ENCODE measurements around the gene CILP2. TPM values are rescaled to one million over a fixed set of nuclear protein-coding genes. Genes with fewer than 3 reads are reported as not detected.

The CILP2 gene
- total RNA-seq, 1 experiment from 2014 or later, result 0.20 TPM

DNA sequence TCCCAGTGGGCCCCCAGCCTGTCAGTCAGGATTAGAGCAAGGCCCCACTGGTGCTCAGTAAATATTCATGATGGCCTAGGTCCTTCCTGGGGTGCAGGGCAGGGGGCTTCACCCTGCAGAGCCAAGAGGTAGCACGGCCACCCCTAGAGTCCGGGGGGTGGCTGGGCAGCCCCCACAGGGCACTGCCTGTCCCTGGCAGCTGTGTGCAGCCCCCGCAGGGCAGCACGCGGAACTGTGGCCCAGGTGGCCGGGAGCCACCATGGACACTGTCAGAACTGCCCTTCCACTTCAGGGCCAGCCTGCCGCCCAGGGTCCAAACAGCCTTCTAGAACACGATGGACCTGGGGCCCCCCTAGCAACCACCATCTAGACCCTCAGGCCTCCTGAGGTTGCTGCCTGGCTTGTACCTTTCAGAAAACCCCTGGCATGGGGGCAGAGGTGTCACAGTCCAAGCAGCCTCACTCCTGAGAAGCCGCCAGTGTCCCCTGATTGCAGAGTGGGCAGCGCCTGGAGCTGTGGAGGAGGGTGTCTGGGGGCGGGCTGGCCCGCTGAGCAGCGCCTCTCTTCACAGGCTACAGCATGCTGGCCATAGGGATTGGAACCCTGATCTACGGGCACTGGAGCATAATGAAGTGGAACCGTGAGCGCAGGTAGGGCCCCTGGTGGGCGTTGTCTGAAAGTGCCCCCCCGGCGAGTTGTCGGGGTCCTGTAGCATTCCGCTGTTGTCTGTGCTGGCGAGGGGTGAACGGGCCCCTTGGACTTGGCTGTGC is 12.3 kb upstream of the CILP2 start:
- in situ Hi-C loops (cut with HindIII; ENCODE audit: low pct_unique_long_range_greater_than_20kb, low sequenced_read_pairs), result no loop called here
- DNase-seq (ENCODE audit: low read depth), result no peak

DNA sequence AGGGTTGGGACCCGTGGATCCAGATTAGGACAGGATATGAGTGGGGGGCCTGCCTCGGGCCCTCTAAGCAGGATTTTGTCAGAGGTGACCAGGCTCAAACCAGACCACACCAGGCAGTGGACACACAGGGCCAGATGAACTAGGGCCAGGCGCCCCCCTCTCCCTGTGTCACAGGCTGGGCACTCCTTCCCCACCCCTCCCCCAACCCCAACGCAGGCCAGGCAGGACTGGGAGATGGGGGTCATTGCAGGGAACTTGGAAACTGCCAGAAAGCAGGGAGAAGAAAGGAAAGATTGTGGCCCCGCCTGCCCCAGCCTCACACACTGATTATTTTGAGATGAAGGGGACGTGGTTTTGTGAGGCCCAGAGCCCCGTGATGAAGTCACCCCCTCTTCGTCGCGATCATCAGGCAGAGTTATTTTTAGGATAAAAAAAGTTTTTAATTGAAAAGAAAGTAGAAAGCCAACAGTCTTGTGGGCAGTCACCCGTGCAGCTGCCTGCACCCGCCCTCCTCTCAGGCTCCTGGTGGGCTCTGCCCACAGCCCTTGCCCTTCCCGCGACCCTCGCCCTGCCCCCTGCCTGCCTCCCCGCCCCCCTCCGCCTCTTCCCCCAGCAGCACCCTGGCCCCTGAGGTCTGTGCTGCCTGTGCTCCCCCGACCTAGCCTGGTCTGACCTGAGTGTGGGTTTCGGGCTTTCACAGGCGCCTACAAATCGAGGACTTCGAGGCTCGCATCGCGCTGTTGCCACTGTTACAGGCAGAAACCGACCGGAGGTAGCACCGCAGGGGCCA is 11.3 kb upstream of the CILP2 start:
- in situ Hi-C loops (cut with HindIII; ENCODE audit: low pct_unique_long_range_greater_than_20kb, low sequenced_read_pairs), result no loop called here
- no peak for DNase-seq (ENCODE audit: low read depth)

GRCh38 chr19:19527371-19527656 is 10.8 kb upstream of the CILP2 start:
- in situ Hi-C loops (cut with HindIII; ENCODE audit: low pct_unique_long_range_greater_than_20kb, low sequenced_read_pairs), result no loop called here
- no peak for DNase-seq (ENCODE audit: low read depth)

- in situ Hi-C loops (cut with HindIII; ENCODE audit: low pct_unique_long_range_greater_than_20kb, low sequenced_read_pairs), result no loop called here
- DNase-seq (ENCODE audit: low read depth), result no peak
These were observed 10.1 kb upstream of the CILP2 start for GRCh38 chr19:19527674-19528625.

DNA sequence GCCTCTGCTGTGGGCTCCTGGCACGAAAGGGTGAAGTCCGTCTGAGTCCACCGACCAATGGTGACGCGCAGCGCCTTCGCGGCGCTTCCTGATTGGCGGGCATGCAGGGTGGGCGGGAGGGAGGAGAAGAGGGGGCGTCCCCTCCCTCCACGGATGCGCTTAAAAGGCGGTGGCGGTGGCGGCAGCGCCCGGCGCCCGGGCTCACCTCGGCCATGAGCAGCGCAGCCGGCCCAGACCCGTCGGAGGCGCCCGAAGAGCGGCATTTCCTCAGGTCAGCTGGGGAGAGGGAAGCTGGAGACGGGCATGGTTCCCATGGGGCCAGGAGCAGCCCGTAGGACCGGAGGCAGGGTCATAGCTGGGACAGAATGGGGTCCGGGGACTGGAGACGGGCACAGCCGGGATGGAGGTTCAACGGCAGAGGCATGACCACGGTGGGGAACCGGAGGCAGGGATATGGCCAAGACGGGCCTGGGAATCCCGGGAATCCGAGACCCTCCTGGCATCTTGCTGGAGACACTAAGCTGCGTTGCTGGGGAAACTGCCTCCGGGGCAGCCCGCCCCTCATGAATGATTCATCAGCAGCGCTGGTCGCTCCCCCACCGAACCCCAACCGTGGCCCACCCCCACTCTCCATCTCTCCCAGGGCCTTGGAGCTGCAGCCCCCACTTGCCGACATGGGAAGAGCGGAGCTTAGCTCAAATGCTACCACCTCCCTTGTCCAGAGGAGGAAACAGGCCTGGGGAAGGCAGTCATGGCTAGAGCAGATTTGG is 9.2 kb upstream of the CILP2 start, which contains the start of gene YJEFN3:
YJEFN3 (plus strand) TSS at position 191 of the 770 bp plus-strand sequence; CDS start at position 213, 22 bp downstream.
- DNase-seq (ENCODE audit: low read depth), result no peak
- in situ Hi-C loops (cut with HindIII; ENCODE audit: low pct_unique_long_range_greater_than_20kb, low sequenced_read_pairs), result no loop called here

- in situ Hi-C loops (cut with HindIII; ENCODE audit: low pct_unique_long_range_greater_than_20kb, low sequenced_read_pairs), result loop anchor here (10.0 kb wide), 1 partner anchor 135 kb away; the partner anchor contains the start of genes ATP13A1 and ZNF101
These were observed 8.2 kb upstream of the CILP2 start for GRCh38 chr19:19529783-19530422.

GRCh38 chr19:19530423-19530804 is 7.7 kb upstream of the CILP2 start:
- DNase-seq (ENCODE audit: low read depth), result no peak
- in situ Hi-C loops (cut with HindIII; ENCODE audit: low pct_unique_long_range_greater_than_20kb, low sequenced_read_pairs), result loop anchor here (10.0 kb wide), 1 partner anchor 134 kb away; the partner anchor contains the start of genes ATP13A1 and ZNF101

More at GRCh38 chr19:19529783-19530422, 8.2 kb upstream of the CILP2 start:
- no peak for DNase-seq (ENCODE audit: low read depth)

- in situ Hi-C loops (cut with HindIII; ENCODE audit: low pct_unique_long_range_greater_than_20kb, low sequenced_read_pairs), result loop anchor here (10.0 kb wide), 1 partner anchor 134 kb away; the partner anchor contains the start of genes ATP13A1 and ZNF101
- DNase-seq (ENCODE audit: low read depth), result no peak
These were observed 7.2 kb upstream of the CILP2 start for GRCh38 chr19:19530889-19531288.

GRCh38 chr19:19531951-19532805 is 5.9 kb upstream of the CILP2 start:
- in situ Hi-C loops (cut with HindIII; ENCODE audit: low pct_unique_long_range_greater_than_20kb, low sequenced_read_pairs), result loop anchor here (10.0 kb wide), 1 partner anchor 133 kb away; the partner anchor contains the start of genes ATP13A1 and ZNF101
- peak; percentile 35 for DNase-seq (ENCODE audit: low read depth)

DNA sequence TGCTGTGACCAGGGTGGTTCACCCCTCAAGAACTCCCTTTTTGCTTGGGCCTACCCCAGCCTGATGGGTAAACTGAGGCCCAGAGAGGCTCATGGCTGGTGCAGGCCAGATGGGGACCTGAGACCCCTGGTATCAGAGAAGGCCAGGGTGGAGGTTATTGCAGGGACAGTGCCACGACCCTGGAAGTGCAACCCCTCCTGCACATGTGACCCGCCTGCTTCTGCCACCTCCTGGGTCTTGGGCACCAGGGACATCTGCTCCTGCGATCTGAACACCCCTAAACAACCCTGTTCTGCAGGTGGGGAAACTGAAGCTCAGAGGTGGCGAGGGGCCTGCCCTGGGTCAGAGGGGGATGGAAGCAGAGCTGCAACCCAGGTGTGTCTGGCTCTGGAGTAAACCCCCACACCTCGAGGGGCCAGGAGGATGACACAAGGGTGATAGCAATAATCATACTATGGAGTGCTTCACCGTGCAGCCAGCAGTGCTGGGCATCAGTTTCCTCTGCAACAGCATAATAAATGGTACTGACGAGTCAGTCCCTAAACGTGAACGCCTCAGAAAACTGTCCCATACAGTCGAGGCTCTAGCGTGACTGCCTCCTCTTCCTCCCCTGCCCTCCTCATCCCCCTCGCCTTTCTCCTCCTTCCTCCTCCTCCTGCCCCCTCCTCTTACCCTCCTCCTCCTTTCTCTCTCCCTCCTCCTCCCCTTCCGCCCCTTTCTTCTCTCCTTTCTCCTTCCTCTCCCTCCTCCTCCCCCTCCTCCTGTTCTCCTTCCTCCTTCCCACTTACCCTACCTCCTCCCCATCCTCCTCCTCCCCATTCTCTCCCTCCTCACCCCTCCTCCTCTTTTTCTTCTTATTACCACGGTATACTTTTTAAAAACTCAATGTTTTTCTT is 5.0 kb upstream of the CILP2 start:
- DNase-seq (ENCODE audit: low read depth), result no peak
- in situ Hi-C loops (cut with HindIII; ENCODE audit: low pct_unique_long_range_greater_than_20kb, low sequenced_read_pairs), result loop anchor here (10.0 kb wide), 1 partner anchor 132 kb away; the partner anchor contains the start of genes ATP13A1 and ZNF101

- in situ Hi-C loops (cut with HindIII; ENCODE audit: low pct_unique_long_range_greater_than_20kb, low sequenced_read_pairs), result loop anchor here (10.0 kb wide), 1 partner anchor 131 kb away; the partner anchor contains the start of genes ATP13A1 and ZNF101
- no peak for DNase-seq (ENCODE audit: low read depth)
These were observed 4.2 kb upstream of the CILP2 start for GRCh38 chr19:19533841-19534240.

DNA sequence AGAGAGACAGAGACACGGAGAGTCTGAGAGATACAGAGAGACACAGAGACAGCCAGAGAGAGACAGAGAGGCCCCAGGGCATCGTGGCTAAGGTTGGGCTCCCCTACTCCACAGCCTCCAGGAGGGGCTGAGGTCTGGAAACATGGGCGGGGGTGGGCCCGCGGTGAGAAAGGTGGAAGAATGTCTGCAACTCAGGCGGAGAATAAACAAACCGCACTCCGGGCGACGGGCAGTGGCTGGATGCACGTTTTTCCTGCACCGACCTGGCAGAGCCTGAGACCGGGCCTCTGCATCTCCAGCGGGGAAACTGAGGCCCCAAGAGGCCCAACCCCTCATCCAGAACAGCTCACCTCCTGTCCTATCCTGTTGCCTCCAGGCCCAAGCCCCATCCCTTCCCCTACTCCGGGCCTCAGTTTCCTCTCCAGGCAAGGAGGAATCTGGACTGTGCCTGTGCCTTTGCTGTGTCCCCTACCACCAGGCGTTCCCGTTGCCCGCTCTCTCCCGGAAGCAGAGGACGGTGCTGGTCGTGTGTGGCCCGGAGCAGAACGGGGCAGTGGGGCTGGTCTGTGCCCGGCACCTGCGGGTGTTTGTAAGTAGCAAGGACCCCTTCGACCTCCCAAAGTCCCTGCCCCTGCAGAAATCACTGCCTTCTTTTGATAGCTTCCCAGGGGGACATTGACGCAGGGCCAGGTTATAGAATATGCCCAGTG is 3.4 kb upstream of the CILP2 start:
- in situ Hi-C loops (cut with HindIII; ENCODE audit: low pct_unique_long_range_greater_than_20kb, low sequenced_read_pairs), result loop anchor here (10.0 kb wide), 1 partner anchor 130 kb away; the partner anchor contains the start of genes ATP13A1 and ZNF101

GRCh38 chr19:19535311-19536191 is 2.5 kb upstream of the CILP2 start:
- in situ Hi-C loops (cut with HindIII; ENCODE audit: low pct_unique_long_range_greater_than_20kb, low sequenced_read_pairs), result loop anchor here (10.0 kb wide), 1 partner anchor 129 kb away; the partner anchor contains the start of genes ATP13A1 and ZNF101
- DNase-seq (ENCODE audit: low read depth), result no peak

More for the DNA sequence above, 3.4 kb upstream of the CILP2 start:
- DNase-seq (ENCODE audit: low read depth), result no peak
